NCI-H2029 treated with DMSO at 0.1 percent for 48 hours (cell line): ENCODE measurements around the gene CNNM4.

Source experiments
- DNase-seq: peaks from one replicate; lab custom pipeline; 2025; lab: John Stamatoyannopoulos, UW

Gene CNNM4

DNA sequence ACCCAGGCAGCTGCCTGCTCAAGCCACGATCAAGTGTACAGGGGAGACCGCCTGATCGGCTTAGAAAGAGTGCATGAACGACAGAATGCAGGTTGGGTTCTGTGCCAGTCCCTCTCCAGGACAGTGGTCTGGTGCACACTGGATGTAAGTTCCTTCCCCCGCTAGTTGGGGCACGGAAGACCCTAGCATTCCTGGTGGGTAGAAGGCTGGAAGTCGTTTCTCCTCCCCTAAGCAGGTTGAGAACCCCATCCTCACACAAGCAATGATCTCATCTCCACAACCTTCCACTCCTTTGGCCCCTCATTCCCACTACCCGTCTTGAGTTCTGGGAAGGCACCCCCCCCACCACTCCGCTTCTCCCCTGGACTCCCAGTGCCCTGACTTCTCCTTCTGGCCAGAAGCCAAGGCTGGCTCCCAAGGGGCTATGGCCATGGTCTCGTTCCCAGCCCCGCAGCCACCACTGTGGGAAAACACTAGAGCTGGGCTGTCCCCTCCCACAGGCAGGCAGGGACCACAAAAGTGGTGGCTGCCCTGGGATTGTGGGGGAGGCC, 98.5 kb downstream of the CNNM4 start:
- DNase-seq, result no peak

DNA sequence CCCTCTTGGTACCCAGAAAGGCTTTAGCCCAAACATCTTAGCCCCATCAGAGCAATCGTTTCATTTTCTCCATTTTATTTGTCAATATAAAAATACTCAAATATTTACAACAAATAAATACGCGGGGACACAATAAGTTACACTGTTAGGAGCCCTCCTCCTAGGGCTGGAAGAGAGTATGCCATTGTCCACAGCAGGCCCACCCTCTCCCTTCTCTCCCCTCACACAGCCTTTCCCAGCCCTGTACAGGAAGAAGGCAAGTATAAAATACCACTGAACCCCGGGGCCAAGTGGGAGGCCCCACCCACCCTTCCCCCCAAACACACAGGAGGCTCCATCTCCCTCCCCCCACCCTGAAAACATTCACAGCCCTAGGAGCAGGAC, 99.0 kb downstream of the CNNM4 start:
- DNase-seq, result no peak

DNA sequence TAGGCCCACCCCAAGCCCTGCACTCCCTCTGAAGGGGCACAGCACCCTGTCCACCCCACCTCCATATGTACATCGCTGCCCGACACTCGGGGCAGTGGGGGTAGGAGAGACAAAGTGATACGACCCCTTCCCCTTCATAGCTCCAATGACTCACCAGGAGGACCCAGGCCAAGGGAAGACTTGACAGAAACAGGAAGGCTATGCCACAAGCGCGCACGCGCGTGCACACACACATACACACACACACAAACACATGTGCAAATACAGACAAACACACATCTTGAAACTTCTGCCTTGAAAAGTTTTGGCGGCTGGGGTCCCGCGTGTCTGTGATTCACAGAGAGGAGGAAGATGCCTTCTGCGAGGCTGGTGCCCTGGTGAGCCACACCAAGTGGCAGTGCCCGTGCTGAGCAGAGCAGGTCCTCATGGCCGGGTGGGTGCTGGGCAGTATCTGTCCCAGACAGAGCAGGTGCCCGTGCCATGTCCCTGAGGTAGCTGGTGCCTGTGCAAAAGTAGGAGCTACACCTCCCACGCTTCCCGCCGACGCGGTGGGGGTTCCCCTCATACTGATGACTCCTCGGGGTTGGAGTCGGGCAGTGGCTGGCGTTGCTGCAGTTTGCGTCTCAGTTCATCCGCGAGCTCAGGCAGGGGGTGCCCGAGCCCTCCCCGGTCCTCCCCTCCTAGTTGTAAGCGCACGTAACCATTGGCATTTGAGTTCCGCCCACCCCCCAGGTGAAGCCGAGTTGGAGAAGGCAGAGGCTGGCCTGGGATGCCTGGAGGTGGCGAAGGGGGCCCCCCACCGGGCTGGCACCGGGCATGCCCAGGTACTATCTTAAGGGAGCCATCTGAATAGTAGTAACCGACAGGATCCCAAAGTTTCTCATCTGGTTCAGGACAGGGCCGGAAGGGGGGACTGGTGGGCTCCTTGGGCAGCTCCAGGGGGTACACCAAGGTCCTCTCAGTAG, 99.6 kb downstream of the CNNM4 start:
- DNase-seq, result no peak

DNA sequence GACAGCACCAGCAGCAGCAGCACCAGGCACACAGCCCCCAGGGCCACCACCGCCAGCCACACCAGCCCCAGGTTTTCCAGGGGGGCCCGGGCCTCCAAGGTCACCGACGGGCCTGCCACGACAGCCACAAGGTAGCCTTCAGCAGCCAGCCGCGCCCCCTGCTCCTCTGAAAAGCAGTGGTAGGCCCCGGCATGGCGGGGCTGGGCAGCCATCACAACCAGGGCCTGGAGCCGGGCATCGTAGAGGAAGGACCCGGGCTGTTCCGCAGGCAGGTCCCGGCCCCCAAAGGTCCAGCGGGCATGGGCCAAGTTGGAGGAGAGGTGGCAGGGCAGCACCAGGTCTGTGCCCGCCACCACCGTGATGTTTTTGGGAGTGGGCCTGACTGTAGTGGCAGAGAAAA, 100.4 kb downstream of the CNNM4 start:
- no peak for DNase-seq
